B cell (primary cell): ENCODE results near the gene PRIM2. TPM values are rescaled to one million over a fixed set of nuclear protein-coding genes. Genes with fewer than 3 reads are reported as not detected.
"Not testable (repeated sequence)": the region's sequence is repeated elsewhere in the genome, so short reads cannot be mapped to it uniquely, and the experiment has no call there.

Source experiments
- ATAC-seq: fragments of 200-7000 bp; cut with Tn5 transposase; one replicate; pipeline ENCODE4 v1.10.0; 2021; ENCODE audit warnings: low read depth, mild to moderate bottlenecking, moderate number of reproducible peaks, moderate library complexity
- CTCF ChIA-PET: fragments of 350-600 bp; sonication (Branson Sonifier 250); formaldehyde crosslinking; loops from one replicate; lab custom pipeline; 2021; ENCODE audit warnings: antibody characterized with exemption, inconsistent platforms; lab: Charles Lee
- POLR2A ChIA-PET: fragments of 350-600 bp; sonication (Branson Sonifier 250); formaldehyde crosslinking; loops from one replicate; lab custom pipeline; 2021; ENCODE audit warnings: antibody characterized with exemption; lab: Charles Lee
- DNase-seq: peaks from one replicate; pipeline ENCODE4 v3.0.0; 2013
- H2AFZ ChIP-seq: 2 replicates; pipeline ENCODE4 v1.6.1; 2012; ENCODE audit warnings: mild to moderate bottlenecking, low read depth, low read length; ENCODE audit not compliant: insufficient read depth, poor library complexity, severe bottlenecking
- H3K27ac ChIP-seq, 2 donors: 1 replicate in 1 of 2; 2 replicates in 1 of 2; pipeline ENCODE4 v1.5.1; 2012 to 2013; ENCODE audit warnings: low read length in 2 of 2, mild to moderate bottlenecking in 2 of 2, moderate library complexity in 1 of 2
- H3K27me3 ChIP-seq, 4 experiments: fragments of 200-600 bp in 1 of 4; sonication (generic) in 1 of 4; replicated peaks in 1 of 4; 1 replicate in 2 of 4; 2 replicates in 2 of 4; pipeline versions ENCODE4 v1.6.1 to v1.7.0; 2013 to 2016; ENCODE audit warnings: low read length in 3 of 4, mild to moderate bottlenecking in 2 of 4, mixed read lengths in 1 of 4, moderate library complexity in 1 of 4; ENCODE audit not compliant: insufficient read depth in 4 of 4, control insufficient read depth in 3 of 4; ENCODE audit errors: control extremely low read depth in 1 of 4
- H3K36me3 ChIP-seq, 2 experiments: replicated peaks in 1 of 2; 1 replicate in 1 of 2; 2 replicates in 1 of 2; pipeline versions ENCODE4 v1.6.1 to v1.7.1; 2013; ENCODE audit warnings: low read length in 1 of 2; ENCODE audit not compliant: insufficient read depth in 2 of 2, control insufficient read depth in 1 of 2; ENCODE audit errors: control extremely low read depth in 1 of 2, extremely low read depth in 1 of 2
- H3K4me1 ChIP-seq, 2 donors: fragments of 200-600 bp in 1 of 2; sonication (generic) in 1 of 2; 1 replicate in 1 of 2; 2 replicates in 1 of 2; pipeline versions ENCODE4 v1.5.1 to v1.6.1; 2013 to 2017; ENCODE audit warnings: low read length in 2 of 2; ENCODE audit not compliant: control insufficient read depth in 2 of 2, insufficient read depth in 2 of 2
- H3K4me2 ChIP-seq: replicated peaks from 2 replicates; pipeline ENCODE3; 2012; ENCODE audit warnings: mild to moderate bottlenecking, low read depth, low read length; ENCODE audit not compliant: poor library complexity, severe bottlenecking
- H3K4me3 ChIP-seq, 5 experiments: fragments of 200-600 bp in 1 of 5; sonication (generic) in 1 of 5; 1 replicate in 3 of 5; 2 replicates in 2 of 5; pipeline versions ENCODE4 v1.5.1 to v1.7.0; 2011 to 2016; ENCODE audit warnings: low read length in 4 of 5, mild to moderate bottlenecking in 4 of 5, low read depth in 2 of 5, control low read depth in 1 of 5, moderate library complexity in 1 of 5; ENCODE audit not compliant: insufficient read depth in 1 of 5; ENCODE audit errors: control extremely low read depth in 1 of 5, extremely low read depth in 1 of 5
- H3K79me2 ChIP-seq: fragments of 200-600 bp; sonication (generic); one replicate; pipeline ENCODE4 v1.6.0; 2016; ENCODE audit warnings: low read length; ENCODE audit not compliant: control insufficient read depth, insufficient read depth
- H3K9ac ChIP-seq: fragments of 200-600 bp; sonication (generic); 2 replicates; pipeline ENCODE4 v1.6.1; 2017; ENCODE audit warnings: mild to moderate bottlenecking, low read length, moderate library complexity
- H3K9me3 ChIP-seq, 3 donors: one replicate each; pipeline versions ENCODE4 v1.6.1 to v1.7.1; 2013; ENCODE audit warnings: low read length in 2 of 3; ENCODE audit not compliant: control insufficient read depth in 2 of 3, insufficient read depth in 1 of 3; ENCODE audit errors: control extremely low read depth in 1 of 3
- H4K20me1 ChIP-seq: 2 replicates; pipeline ENCODE4 v1.6.0; 2012; ENCODE audit warnings: mild to moderate bottlenecking, low read length; ENCODE audit not compliant: insufficient read depth, control insufficient read depth, poor library complexity, severe bottlenecking
- H3K27ac Mint-ChIP-seq: one replicate; pipeline ENCODE4 v1.8.0; 2021; ENCODE audit warnings: mixed read lengths
- H3K27me3 Mint-ChIP-seq: one replicate; pipeline ENCODE4 v1.8.0; 2021; ENCODE audit warnings: mixed read lengths
- H3K4me1 Mint-ChIP-seq: one replicate; pipeline ENCODE4 v1.8.0; 2021; ENCODE audit warnings: mixed read lengths
- H3K4me3 Mint-ChIP-seq: one replicate; pipeline ENCODE4 v1.8.0; 2021; ENCODE audit warnings: mixed read lengths
- H3K9me3 Mint-ChIP-seq: one replicate; pipeline ENCODE4 v1.8.0; 2022; ENCODE audit warnings: mixed read lengths; ENCODE audit not compliant: insufficient read depth
- WGBS: methylation state at CpG from one replicate; pipeline ENCODE4 v1.1.5; 2013; ENCODE audit warnings: missing lambda C conversion rate; ENCODE audit not compliant: insufficient coverage; 5-methylcytosine and 5-hydroxymethylcytosine counted together
- intact Hi-C: fragments of 100-400 bp; cut with micrococcal nuclease; formaldehyde crosslinking; loops from one replicate; pipeline ENCODE4 v1.10.0; 2022
- polyA plus RNA-seq: library from polyadenylated mRNA; depleted of rRNA; stranded (reverse); fragments of >200 nt; gene quantifications from 2 replicates; pipeline ENCODE4 v1.2.3, GENCODE V29; 2012
- total RNA-seq, 2 donors: library from RNA; stranded (reverse); fragments of 120-200 nt in 1 of 2; gene quantifications; 1 replicate in 1 of 2; 2 replicates in 1 of 2; pipeline versions ENCODE4 v1.2.3 to v1.2.4, GENCODE V29; 2013 to 2022

PRIM2 gene
- total and polyA plus RNA-seq, 2 donors (not counting 1 experiment from before 2014, with no cell fraction given): 5.2 to 21.0 TPM

GRCh38 chr6:57449496-57450066 lies 132.2 kb downstream of the PRIM2 start:
- CTCF ChIA-PET, H3K4me3 ChIP-seq, H3K9ac ChIP-seq, H3K9me3 Mint-ChIP-seq, H3K79me2 ChIP-seq, H3K4me2 ChIP-seq, POLR2A ChIA-PET, H3K27me3 ChIP-seq, H4K20me1 ChIP-seq, H2AFZ ChIP-seq, H3K27me3 Mint-ChIP-seq, H3K4me3 Mint-ChIP-seq, intact Hi-C loops, H3K27ac ChIP-seq, H3K4me1 ChIP-seq, ATAC-seq, H3K9me3 ChIP-seq, H3K4me1 Mint-ChIP-seq, H3K36me3 ChIP-seq, H3K27ac Mint-ChIP-seq, DNase-seq: not testable (repeated sequence)
- WGBS: no CpG with 5 or more reads among the region's 1 CpG

- H3K27ac Mint-ChIP-seq, H3K9ac ChIP-seq, H3K4me1 Mint-ChIP-seq, intact Hi-C loops, DNase-seq, H3K4me3 ChIP-seq, H3K4me2 ChIP-seq, H3K9me3 ChIP-seq, H3K4me3 Mint-ChIP-seq, CTCF ChIA-PET, H3K4me1 ChIP-seq, H3K9me3 Mint-ChIP-seq, ATAC-seq, H3K27me3 Mint-ChIP-seq, H3K79me2 ChIP-seq, H3K36me3 ChIP-seq, H3K27ac ChIP-seq, H4K20me1 ChIP-seq, H2AFZ ChIP-seq, POLR2A ChIA-PET, H3K27me3 ChIP-seq: not testable (repeated sequence)
- WGBS: 83% methylated on average over 1 of the region's 2 CpGs
Observed at GRCh38 chr6:57459781-57460180, 142.4 kb downstream of the PRIM2 start.

- POLR2A ChIA-PET, H2AFZ ChIP-seq, DNase-seq, H3K4me1 Mint-ChIP-seq, H3K27ac Mint-ChIP-seq, ATAC-seq, intact Hi-C loops, H3K4me3 ChIP-seq, H3K9me3 Mint-ChIP-seq, H3K79me2 ChIP-seq, H3K27me3 ChIP-seq, H3K4me1 ChIP-seq, H3K4me3 Mint-ChIP-seq, H3K4me2 ChIP-seq, H3K36me3 ChIP-seq, H3K9ac ChIP-seq, H3K27me3 Mint-ChIP-seq, CTCF ChIA-PET, H4K20me1 ChIP-seq, H3K27ac ChIP-seq, H3K9me3 ChIP-seq: not testable (repeated sequence)
- 100% methylated on average over 2 of the region's 4 CpGs for WGBS
Observed at GRCh38 chr6:57461022-57461421, 143.6 kb downstream of the PRIM2 start.

GRCh38 chr6:57463809-57464208 lies 146.4 kb downstream of the PRIM2 start:
- H4K20me1 ChIP-seq, H3K9ac ChIP-seq, H3K79me2 ChIP-seq, H3K9me3 Mint-ChIP-seq, H3K4me2 ChIP-seq, H3K4me1 ChIP-seq, H3K4me3 Mint-ChIP-seq, DNase-seq, H2AFZ ChIP-seq, H3K27me3 ChIP-seq, H3K27me3 Mint-ChIP-seq, H3K9me3 ChIP-seq, H3K4me3 ChIP-seq, H3K36me3 ChIP-seq, ATAC-seq, H3K27ac Mint-ChIP-seq, intact Hi-C loops, H3K4me1 Mint-ChIP-seq, H3K27ac ChIP-seq, POLR2A ChIA-PET, CTCF ChIA-PET: not testable (repeated sequence)
- WGBS: 100% methylated on average over 1 of the region's 5 CpGs
